Mucosa of descending colon (tissue), 3 donors: ENCODE measurements around the gene CTNNB1. TPM values are rescaled to one million over a fixed set of nuclear protein-coding genes. Genes with fewer than 3 reads are reported as not detected.

Experiments
- ATAC-seq: fragments of 200-7000 bp; cut with Tn5 transposase; one replicate; pipeline ENCODE4 v1.9.1; 2020; ENCODE audit warnings: mild to moderate bottlenecking, moderate library complexity
- DNase-seq, 3 donors: peaks; one replicate each; pipeline ENCODE4 v3.0.0-alpha.2; 2020
- H3K36me3 ChIP-seq: fragments of 200-600 bp; one replicate; pipeline ENCODE4 v1.8.0; 2021; ENCODE audit warnings: low read depth, mild to moderate bottlenecking
- H3K4me1 ChIP-seq: fragments of 200-600 bp; one replicate; pipeline ENCODE4 v1.8.0; 2021; ENCODE audit warnings: low read depth, mild to moderate bottlenecking
- H3K4me3 ChIP-seq: fragments of 200-600 bp; one replicate; pipeline ENCODE4 v1.8.0; 2021; ENCODE audit warnings: mild to moderate bottlenecking
- H3K9me3 ChIP-seq: fragments of 200-600 bp; one replicate; pipeline ENCODE4 v1.8.0; 2021; ENCODE audit warnings: mild to moderate bottlenecking
- intact Hi-C, 2 donors: fragments of 100-400 bp; cut with DNase I in 1 of 2; cut with micrococcal nuclease in 1 of 2; formaldehyde crosslinking; loops; one replicate each; pipeline versions ENCODE4 v1.11.0 to v1.11.1; 2022; cut with DNase I, micrococcal nuclease
- total RNA-seq, 3 donors: library from RNA; stranded (reverse); fragmentation: NEBNext Ultra II Directional in 2 of 3; extraction: Animal tissue kit (Norgen Biotek cat#: 25700) in 2 of 3; gene quantifications; one replicate each; pipeline versions ENCODE4 v1.2.1 to v1.2.4, GENCODE V29; 2021 to 2023
- TF ChIP-seq, protein P1 (sequence below): fragments of 200-600 bp; IDR thresholded peaks from one replicate; pipeline ENCODE4 v1.8.0; 2022; ENCODE audit warnings: antibody characterized with exemption, mild to moderate bottlenecking
- donor health status: DM: no; HTN: no; CAD: no; lungs with moderate emphysema.
- donor health status: DM: no; HTN: no; CAD: no.
- donor health status: DM: no; HTN: yes; CAD: no.

CTNNB1 gene
- total RNA-seq, 3 donors from 2014 or later = 329 to 348 (median 342) TPM

DNA sequence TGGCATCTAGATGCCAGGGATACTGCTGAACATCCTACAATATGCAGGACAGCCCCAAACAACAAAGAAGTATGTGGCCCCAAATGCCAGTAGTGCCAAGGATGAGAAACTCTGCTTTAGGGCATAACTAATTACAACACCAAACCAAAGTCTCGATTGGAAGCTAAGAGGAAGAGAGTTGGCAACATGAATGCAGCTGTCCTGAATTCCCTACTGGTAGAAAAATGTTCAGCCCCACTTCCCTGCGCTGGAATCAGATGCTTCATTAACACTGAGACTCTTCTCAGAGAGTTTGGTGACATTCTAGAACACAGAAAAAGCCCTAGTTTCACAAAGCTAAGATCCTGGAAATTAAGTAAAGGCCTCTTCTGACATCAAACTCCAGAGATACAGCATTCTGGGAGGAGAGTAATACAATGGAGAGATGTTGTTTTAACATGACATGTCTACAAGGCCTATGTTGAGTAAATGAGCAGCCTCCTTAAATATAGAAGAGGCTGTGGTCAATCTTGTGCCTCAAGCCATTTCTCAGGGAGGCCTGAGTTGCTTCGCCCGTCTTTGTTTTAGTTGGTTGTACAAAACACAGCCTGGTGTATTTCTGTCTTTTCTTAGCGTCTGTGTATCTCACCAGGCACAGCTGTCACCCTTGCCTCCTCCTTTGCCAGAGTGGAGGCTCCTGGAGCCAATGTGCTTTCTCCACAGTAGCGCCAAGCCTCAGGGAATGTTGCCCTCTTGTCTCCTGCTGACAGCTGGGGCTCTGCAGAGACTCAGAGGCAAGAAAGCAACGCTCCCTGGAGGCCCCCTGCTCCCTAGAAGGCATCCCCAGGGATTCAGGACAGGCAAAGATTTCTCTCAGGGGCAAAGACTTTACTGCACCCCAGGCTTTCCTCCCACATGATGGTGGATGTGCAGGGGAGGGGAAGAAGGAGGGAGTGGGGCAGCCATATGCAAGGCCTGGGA lies 25.1 kb upstream of the CTNNB1 start:
- intact Hi-C loops = no loop called here
- Histone ChIP-seq H3K36me3 (no peaks in the 10 kb centered on the region), H3K4me1 (peaks cover 3% of the 10 kb centered on the region), H3K9me3 (no peaks in the 10 kb centered on the region), H3K4me3 (no peak overlapping the region)
- no peak for ATAC-seq
- no peak for DNase-seq
- TF ChIP-seq, protein P1, sequence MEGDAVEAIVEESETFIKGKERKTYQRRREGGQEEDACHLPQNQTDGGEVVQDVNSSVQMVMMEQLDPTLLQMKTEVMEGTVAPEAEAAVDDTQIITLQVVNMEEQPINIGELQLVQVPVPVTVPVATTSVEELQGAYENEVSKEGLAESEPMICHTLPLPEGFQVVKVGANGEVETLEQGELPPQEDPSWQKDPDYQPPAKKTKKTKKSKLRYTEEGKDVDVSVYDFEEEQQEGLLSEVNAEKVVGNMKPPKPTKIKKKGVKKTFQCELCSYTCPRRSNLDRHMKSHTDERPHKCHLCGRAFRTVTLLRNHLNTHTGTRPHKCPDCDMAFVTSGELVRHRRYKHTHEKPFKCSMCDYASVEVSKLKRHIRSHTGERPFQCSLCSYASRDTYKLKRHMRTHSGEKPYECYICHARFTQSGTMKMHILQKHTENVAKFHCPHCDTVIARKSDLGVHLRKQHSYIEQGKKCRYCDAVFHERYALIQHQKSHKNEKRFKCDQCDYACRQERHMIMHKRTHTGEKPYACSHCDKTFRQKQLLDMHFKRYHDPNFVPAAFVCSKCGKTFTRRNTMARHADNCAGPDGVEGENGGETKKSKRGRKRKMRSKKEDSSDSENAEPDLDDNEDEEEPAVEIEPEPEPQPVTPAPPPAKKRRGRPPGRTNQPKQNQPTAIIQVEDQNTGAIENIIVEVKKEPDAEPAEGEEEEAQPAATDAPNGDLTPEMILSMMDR = no peak

DNA sequence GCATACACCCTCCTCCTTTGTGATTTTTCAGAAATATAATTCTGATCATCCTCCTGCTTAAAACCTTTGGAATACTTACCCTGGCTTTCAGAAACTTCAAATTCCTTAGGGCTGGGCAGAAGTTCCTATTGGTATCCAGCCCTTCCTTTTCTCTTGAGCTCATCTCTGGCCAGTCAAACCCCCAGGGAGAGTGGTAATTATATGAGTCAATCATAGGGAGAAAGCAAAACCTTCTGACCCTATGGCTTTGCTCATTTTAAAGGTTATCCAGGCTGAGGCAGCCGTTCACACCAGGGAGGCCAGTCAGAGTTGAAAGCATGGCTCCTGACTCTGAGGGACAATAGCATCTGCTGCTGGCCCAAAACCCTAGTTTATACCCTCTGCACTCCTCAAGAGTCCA lies 23.9 kb upstream of the CTNNB1 start:
- TF ChIP-seq, protein P1 = no peak
- intact Hi-C loops = no loop called here
- H3K9me3 ChIP-seq = no peaks in the 10 kb centered on the region
- H3K4me1 ChIP-seq = peaks cover 3% of the 10 kb centered on the region
- ATAC-seq (no peak), DNase-seq (no peak)
- no peak overlapping the region for H3K4me3 ChIP-seq
- no peaks in the 10 kb centered on the region for H3K36me3 ChIP-seq

DNA sequence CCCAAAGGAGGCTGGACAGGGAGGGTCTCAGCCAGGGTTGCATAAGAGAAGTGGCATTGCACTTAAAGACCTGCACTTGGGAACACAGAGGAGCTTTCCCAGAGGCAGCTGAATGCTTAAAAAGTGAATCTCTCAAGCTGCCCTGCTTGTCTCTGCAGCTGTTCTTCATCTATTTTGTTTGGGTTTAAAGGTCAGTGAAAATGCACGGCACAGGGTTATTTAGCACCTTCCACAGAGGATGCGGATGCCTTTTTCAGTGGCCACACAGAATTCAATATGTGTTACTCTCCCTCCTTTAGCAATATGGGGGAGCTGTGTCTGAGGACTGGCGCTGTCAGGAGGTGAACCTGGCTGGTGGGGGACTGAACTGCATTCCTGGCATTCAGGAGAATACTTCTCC lies 22.7 kb upstream of the CTNNB1 start:
- H3K9me3 ChIP-seq = no peaks in the 10 kb centered on the region
- peaks cover 3% of the 10 kb centered on the region for H3K4me1 ChIP-seq
- H3K4me3 ChIP-seq = no peak overlapping the region
- no peak for DNase-seq
- no peaks in the 10 kb centered on the region for H3K36me3 ChIP-seq
- peak; percentile 45 for ATAC-seq
- TF ChIP-seq, protein P1 = no peak
- intact Hi-C loops = no loop called here

DNA sequence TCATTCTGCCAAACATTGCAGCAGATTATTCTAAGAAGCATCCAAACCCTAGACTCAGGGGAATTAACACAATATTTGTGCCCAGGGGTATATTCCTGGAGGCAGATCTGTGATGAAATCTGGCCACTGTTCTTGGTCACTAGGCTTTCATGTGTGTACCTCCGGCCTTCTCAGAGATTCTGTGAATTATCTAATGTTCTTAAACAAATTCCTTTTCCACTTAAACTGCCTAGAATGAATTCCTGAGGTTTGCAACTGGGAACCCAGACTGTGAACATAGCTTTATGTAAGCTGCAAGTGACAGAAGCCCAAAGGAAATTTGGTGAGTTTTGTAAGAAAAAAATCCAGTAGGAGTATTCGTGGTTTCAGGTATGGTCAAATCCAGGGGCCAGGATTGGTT lies 20.7 kb upstream of the CTNNB1 start:
- TF ChIP-seq, protein P1 = no peak
- intact Hi-C loops = no loop called here
- H3K4me1 ChIP-seq = peaks cover 3% of the 10 kb centered on the region
- no peak overlapping the region for H3K4me3 ChIP-seq
- DNase-seq = no peak
- no peaks in the 10 kb centered on the region for H3K36me3 ChIP-seq
- H3K9me3 ChIP-seq = no peaks in the 10 kb centered on the region
- no peak for ATAC-seq

DNA sequence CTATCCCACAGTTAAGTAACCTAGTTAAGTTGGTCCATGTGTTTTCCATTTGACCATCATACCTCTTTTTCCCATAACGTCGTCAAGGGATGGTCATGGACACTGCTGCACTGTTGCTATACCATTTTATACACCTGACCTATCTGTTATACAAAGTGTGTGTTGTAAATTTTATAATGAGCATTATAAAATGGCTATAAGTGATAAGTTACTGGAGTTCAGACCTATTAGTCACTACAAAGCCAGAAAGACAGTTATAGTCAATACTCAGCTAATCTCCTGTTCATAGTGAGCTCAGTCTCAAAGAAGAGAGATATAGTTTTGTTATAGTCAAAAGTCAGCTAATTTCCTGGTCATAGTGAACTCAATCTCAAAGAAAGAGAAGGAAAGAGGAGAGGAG lies 18.9 kb upstream of the CTNNB1 start:
- intact Hi-C loops = no loop called here
- H3K36me3 ChIP-seq = no peaks in the 10 kb centered on the region
- H3K9me3 ChIP-seq = no peaks in the 10 kb centered on the region
- TF ChIP-seq, protein P1 = no peak
- peaks cover 3% of the 10 kb centered on the region for H3K4me1 ChIP-seq
- no peak overlapping the region for H3K4me3 ChIP-seq
- peak; percentile 70 for ATAC-seq
- no peak for DNase-seq
